Hepatocyte (in vitro differentiated cells): ENCODE results near the gene ZCCHC24. TPM values are rescaled to one million over a fixed set of nuclear protein-coding genes. Genes with fewer than 3 reads are reported as not detected.

ENCODE experiments used
- DNase-seq: peaks from one replicate; pipeline ENCODE4 v3.0.0-alpha.2; 2016; ENCODE audit warnings: low spot score
- H2AFZ ChIP-seq: fragments of 200-600 bp; sonication (generic); 2 replicates; pipeline ENCODE4 v1.6.0; 2016; ENCODE audit warnings: antibody characterized with exemption, mild to moderate bottlenecking
- H3K27ac ChIP-seq: fragments of 200-600 bp; sonication (generic); 2 replicates; pipeline ENCODE4 v1.5.1; 2016; ENCODE audit warnings: mild to moderate bottlenecking
- H3K27me3 ChIP-seq: fragments of 200-600 bp; sonication (generic); 2 replicates; pipeline ENCODE4 v1.6.1; 2016
- H3K36me3 ChIP-seq: fragments of 200-600 bp; sonication (generic); replicated peaks from 2 replicates; pipeline ENCODE4 v1.5.1; 2016; ENCODE audit warnings: low read depth; ENCODE audit not compliant: insufficient read depth
- H3K4me1 ChIP-seq: fragments of 200-600 bp; sonication (generic); 2 replicates; pipeline ENCODE4 v1.5.1; 2016; ENCODE audit warnings: mild to moderate bottlenecking, moderate library complexity; ENCODE audit not compliant: insufficient read depth
- H3K4me2 ChIP-seq: fragments of 200-600 bp; sonication (generic); 2 replicates; pipeline ENCODE4 v1.6.0; 2016
- H3K4me3 ChIP-seq: fragments of 200-600 bp; sonication (generic); 2 replicates; pipeline ENCODE4 v1.5.1; 2016; ENCODE audit warnings: mild to moderate bottlenecking
- H3K79me2 ChIP-seq: fragments of 200-600 bp; sonication (generic); 2 replicates; pipeline ENCODE4 v1.6.0; 2017; ENCODE audit warnings: mild to moderate bottlenecking
- H3K9me2 ChIP-seq: fragments of 200-600 bp; sonication (generic); replicated peaks from 2 replicates; pipeline ENCODE4 v1.6.0; 2017; ENCODE audit warnings: mild to moderate bottlenecking; ENCODE audit not compliant: insufficient read depth
- H3K9me3 ChIP-seq: fragments of 200-600 bp; sonication (generic); 2 replicates; pipeline ENCODE4 v1.5.1; 2016; ENCODE audit warnings: low read depth, mild to moderate bottlenecking
- H4K20me1 ChIP-seq: fragments of 200-600 bp; sonication (generic); 2 replicates; pipeline ENCODE4 v1.6.0; 2016; ENCODE audit warnings: mild to moderate bottlenecking; ENCODE audit not compliant: insufficient read depth, poor library complexity, severe bottlenecking
- EZH2 ChIP-seq: fragments of 200-600 bp; sonication (generic); IDR thresholded peaks from 2 replicates; pipeline ENCODE4 v1.6.1; 2016; ENCODE audit warnings: antibody characterized with exemption, mild to moderate bottlenecking, borderline replicate concordance
- EZH2phosphoT487 ChIP-seq: fragments of 200-600 bp; sonication (generic); IDR thresholded peaks from one replicate; pipeline ENCODE4 v1.6.1; 2018; ENCODE audit warnings: antibody characterized with exemption, mild to moderate bottlenecking, low read depth, moderate library complexity; ENCODE audit not compliant: unreplicated experiment, severe bottlenecking
- WGBS: methylation state at CpG from one replicate; pipeline ENCODE4 v1.1.6; 2016; ENCODE audit warnings: low lambda C conversion rate; ENCODE audit errors: missing lambda C conversion rate; 5-methylcytosine and 5-hydroxymethylcytosine counted together
- polyA plus RNA-seq: library from polyadenylated mRNA; unstranded; fragments of >200 nt; fragmentation: Nextera tagmentation; extraction: Ambion mirVana; gene quantifications from 2 replicates; pipeline ENCODE4 v1.2.1, GENCODE V29; 2016
- total RNA-seq: library from RNA; depleted of rRNA; stranded (reverse); fragments of >200 nt; gene quantifications from 2 replicates; pipeline ENCODE4 v1.2.3, GENCODE V29; 2014
- TF ChIP-seq, protein P1 (sequence below): fragments of 200-600 bp; sonication (generic); IDR thresholded peaks from 2 replicates; pipeline ENCODE4 v1.5.1; 2016; ENCODE audit warnings: antibody characterized with exemption, mild to moderate bottlenecking; ENCODE audit not compliant: poor library complexity

ZCCHC24 gene
- total and polyA plus RNA-seq, 2 experiments from 2014 or later = 20.1 to 20.6 TPM

DNA sequence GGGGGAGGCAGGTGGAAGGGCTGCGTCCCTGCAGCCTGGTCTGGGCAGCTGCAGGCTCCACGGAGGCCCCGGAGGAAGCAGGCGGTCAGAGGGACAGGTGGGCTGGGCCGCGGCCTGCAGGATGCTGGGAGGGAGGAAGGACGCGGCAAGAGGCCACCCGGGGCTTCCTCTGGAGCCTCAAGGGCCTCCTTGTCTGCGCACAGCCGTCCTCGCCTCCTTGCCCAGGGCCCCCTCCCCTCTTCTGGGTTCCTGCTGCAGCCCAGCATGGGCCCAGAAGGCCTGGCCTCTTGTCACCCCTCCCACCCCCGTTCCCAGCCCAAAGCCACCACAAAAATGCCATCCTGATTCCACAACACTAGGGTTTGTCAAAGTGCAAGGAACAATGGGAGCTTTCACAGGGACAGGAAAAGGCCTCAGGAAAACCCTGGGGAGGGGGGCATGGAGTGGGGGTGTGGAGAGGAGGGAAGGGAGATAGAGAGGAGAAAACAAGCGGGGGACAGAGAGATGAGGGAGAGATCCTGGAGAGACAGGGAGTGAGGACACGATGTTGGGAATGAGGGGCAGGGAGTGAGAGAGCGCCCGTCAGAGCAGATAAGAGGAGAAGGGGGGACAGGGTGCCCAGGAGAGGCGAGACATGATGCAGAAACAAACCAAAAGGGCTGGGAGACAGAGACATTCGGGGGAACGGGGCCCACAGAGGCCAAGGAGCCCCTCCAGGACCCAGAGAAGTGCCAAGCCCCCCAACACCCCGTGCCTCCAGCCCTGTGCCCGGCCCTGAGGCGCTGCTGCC, 41.8 kb downstream of the ZCCHC24 start:
- H3K27ac ChIP-seq = peak overlapping the region; percentile 93
- peaks cover 92% of the 10 kb centered on the region for H3K4me1 ChIP-seq
- H3K27me3 ChIP-seq = no peaks in the 10 kb centered on the region
- no peaks in the 10 kb centered on the region for H3K36me3 ChIP-seq
- H3K9me3 ChIP-seq = no peaks in the 10 kb centered on the region
- H3K4me2 ChIP-seq = peak overlapping the region; percentile 51
- H3K79me2 ChIP-seq = peaks cover 19% of the 10 kb centered on the region
- H3K9me2 ChIP-seq = no peaks in the 10 kb centered on the region
- H4K20me1 ChIP-seq = no peaks in the 10 kb centered on the region
- TF ChIP-seq EZH2 (no peak), EZH2phosphoT487 (no peak)
- TF ChIP-seq, protein P1, sequence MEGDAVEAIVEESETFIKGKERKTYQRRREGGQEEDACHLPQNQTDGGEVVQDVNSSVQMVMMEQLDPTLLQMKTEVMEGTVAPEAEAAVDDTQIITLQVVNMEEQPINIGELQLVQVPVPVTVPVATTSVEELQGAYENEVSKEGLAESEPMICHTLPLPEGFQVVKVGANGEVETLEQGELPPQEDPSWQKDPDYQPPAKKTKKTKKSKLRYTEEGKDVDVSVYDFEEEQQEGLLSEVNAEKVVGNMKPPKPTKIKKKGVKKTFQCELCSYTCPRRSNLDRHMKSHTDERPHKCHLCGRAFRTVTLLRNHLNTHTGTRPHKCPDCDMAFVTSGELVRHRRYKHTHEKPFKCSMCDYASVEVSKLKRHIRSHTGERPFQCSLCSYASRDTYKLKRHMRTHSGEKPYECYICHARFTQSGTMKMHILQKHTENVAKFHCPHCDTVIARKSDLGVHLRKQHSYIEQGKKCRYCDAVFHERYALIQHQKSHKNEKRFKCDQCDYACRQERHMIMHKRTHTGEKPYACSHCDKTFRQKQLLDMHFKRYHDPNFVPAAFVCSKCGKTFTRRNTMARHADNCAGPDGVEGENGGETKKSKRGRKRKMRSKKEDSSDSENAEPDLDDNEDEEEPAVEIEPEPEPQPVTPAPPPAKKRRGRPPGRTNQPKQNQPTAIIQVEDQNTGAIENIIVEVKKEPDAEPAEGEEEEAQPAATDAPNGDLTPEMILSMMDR = no peak
- 45% methylated on average over 19 of the region's 23 CpGs for WGBS
- no peak overlapping the region for H3K4me3 ChIP-seq
- DNase-seq = no peak
- H2AFZ ChIP-seq = no peak overlapping the region

DNA sequence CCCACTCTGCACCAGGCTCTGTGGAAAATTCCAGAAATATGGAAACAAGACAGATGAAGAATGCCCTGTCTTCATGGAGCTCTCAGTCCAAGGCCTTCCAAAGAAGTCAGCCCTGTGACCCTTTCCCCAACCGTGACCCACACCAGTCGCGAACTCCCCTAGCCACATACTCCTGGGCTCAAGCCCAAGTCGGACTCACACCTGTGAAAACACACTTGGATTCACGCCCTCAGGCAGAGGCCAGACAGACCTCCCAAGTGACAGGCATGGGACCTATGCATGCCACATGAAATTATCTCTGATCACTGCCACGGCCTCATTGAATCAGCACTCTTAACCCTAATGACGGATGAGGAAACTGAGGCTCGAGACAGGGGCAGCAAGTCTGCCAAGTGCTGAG, 42.5 kb downstream of the ZCCHC24 start:
- peaks cover 92% of the 10 kb centered on the region for H3K4me1 ChIP-seq
- DNase-seq = no peak
- H3K27ac ChIP-seq = peak overlapping the region; percentile 93
- H3K27me3 ChIP-seq = no peaks in the 10 kb centered on the region
- peaks cover 19% of the 10 kb centered on the region for H3K79me2 ChIP-seq
- 71% methylated on average over 8 of the region's 8 CpGs for WGBS
- no peak overlapping the region for H2AFZ ChIP-seq
- peak overlapping the region; percentile 51 for H3K4me2 ChIP-seq
- no peaks in the 10 kb centered on the region for H3K9me2 ChIP-seq
- H4K20me1 ChIP-seq = no peaks in the 10 kb centered on the region
- no peak overlapping the region for H3K4me3 ChIP-seq
- no peaks in the 10 kb centered on the region for H3K9me3 ChIP-seq
- TF ChIP-seq, protein P1 = no peak
- TF ChIP-seq EZH2phosphoT487 (no peak), EZH2 (no peak)
- no peaks in the 10 kb centered on the region for H3K36me3 ChIP-seq

DNA sequence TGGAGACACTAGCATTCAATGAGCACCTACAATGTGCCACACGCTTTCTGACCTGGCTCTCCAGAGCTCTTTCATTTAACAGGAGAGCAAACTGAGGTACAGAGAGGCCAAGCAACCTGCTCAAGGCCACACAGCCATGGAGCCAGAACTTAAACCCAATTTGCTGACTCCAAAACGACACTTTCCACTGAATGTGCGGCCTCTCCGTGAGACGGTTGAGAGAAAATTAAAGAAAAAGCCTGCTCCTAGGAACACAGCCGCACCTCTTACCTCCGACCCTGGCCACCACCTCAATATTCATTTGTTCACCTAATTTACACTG, 42.8 kb downstream of the ZCCHC24 start:
- no peaks in the 10 kb centered on the region for H3K9me3 ChIP-seq
- H3K4me2 ChIP-seq = peak overlapping the region; percentile 51
- H3K27me3 ChIP-seq = no peaks in the 10 kb centered on the region
- H3K4me1 ChIP-seq = peaks cover 92% of the 10 kb centered on the region
- H3K4me3 ChIP-seq = no peak overlapping the region
- no peaks in the 10 kb centered on the region for H4K20me1 ChIP-seq
- TF ChIP-seq EZH2phosphoT487 = no peak
- no peak for TF ChIP-seq EZH2
- TF ChIP-seq, protein P1 = no peak
- no peak for DNase-seq
- 95% methylated on average over 7 of the region's 7 CpGs for WGBS
- H3K36me3 ChIP-seq = no peaks in the 10 kb centered on the region
- H3K27ac ChIP-seq = peak overlapping the region; percentile 93
- H3K9me2 ChIP-seq = no peaks in the 10 kb centered on the region
- no peak overlapping the region for H2AFZ ChIP-seq
- peaks cover 19% of the 10 kb centered on the region for H3K79me2 ChIP-seq
